GM12878 (cell line): ENCODE data around the gene ST6GALNAC3. TPM values are rescaled to one million over a fixed set of nuclear protein-coding genes. Genes with fewer than 3 reads are reported as not detected.

Experiments
- ATAC-seq: fragments of 200-7000 bp; cut with Tn5 transposase; 3 replicates; pipeline ENCODE4 v1.9.1; 2020; ENCODE audit warnings: mild to moderate bottlenecking, moderate library complexity
- BruUV-seq: library from RNA; stranded (reverse); fragments of 400-500 nt; replicated peaks from 2 replicates; lab custom pipeline; 2021; lab: Mats Ljungman, UMichigan
- CTCF ChIA-PET: fragments of 300-600 bp; sonication (Branson Sonifier 250); formaldehyde crosslinking; extraction: SDS; loops from one replicate; lab custom pipeline; 2021; ENCODE audit warnings: inconsistent platforms; lab: Yijun Ruan, JAX
- POLR2A ChIA-PET: fragments of 350-600 bp; formaldehyde crosslinking; extraction: SDS; loops from one replicate; lab custom pipeline; 2021; ENCODE audit warnings: inconsistent platforms; lab: Charles Lee
- RAD21 ChIA-PET: fragments of 300-600 bp; sonication (Branson Sonifier 250); formaldehyde crosslinking; loops from one replicate; lab custom pipeline; 2023; ENCODE audit warnings: antibody characterized with exemption; ENCODE audit not compliant: unreplicated experiment; lab: Charles Lee
- SMC1A ChIA-PET: fragments of 300-600 bp; sonication (Branson Sonifier 250); formaldehyde crosslinking; loops from one replicate; lab custom pipeline; 2023; ENCODE audit not compliant: unreplicated experiment, uncharacterized antibody; lab: Charles Lee
- DNase-seq: peaks from one replicate; pipeline ENCODE4 v3.0.0-alpha.2; 2011; ENCODE audit warnings: low read depth, low spot score
- FAIRE-seq: peaks from 3 replicates; lab custom pipeline; 2011; peaks lifted over from hg19 to GRCh38; lab: Jason Lieb, UNC
- H2AFZ ChIP-seq: 2 replicates; pipeline ENCODE4 v1.6.0; 2011; ENCODE audit warnings: low read depth, low read length, control low read depth; ENCODE audit not compliant: control insufficient read depth
- H3K27ac ChIP-seq: 2 replicates; pipeline ENCODE4 v1.5.1; 2011; ENCODE audit warnings: control low read depth; ENCODE audit not compliant: control insufficient read depth, insufficient read depth
- H3K27me3 ChIP-seq, 2 experiments: replicated peaks in 1 of 2; 2 replicates each; pipeline versions ENCODE4 v1.6.0 to v1.6.1; 2011; ENCODE audit warnings: low read length in 1 of 2; ENCODE audit not compliant: control insufficient read depth in 2 of 2, insufficient read depth in 2 of 2
- H3K36me3 ChIP-seq, 2 experiments: 2 replicates each; pipeline ENCODE4 v1.5.1; 2011; ENCODE audit warnings: low read length in 1 of 2; ENCODE audit not compliant: control insufficient read depth in 2 of 2, insufficient read depth in 2 of 2
- H3K4me1 ChIP-seq: 2 replicates; pipeline ENCODE4 v1.6.1; 2011; ENCODE audit warnings: mild to moderate bottlenecking, low read length, moderate library complexity, mixed read lengths; ENCODE audit not compliant: control insufficient read depth, insufficient read depth
- H3K4me2 ChIP-seq: 2 replicates; pipeline ENCODE4 v1.6.0; 2011; ENCODE audit warnings: control low read depth; ENCODE audit not compliant: control insufficient read depth, insufficient read depth
- H3K4me3 ChIP-seq: fragments of 200-600 bp; sonication (generic); 2 replicates; pipeline ENCODE4 v1.5.1; 2016
- H3K79me2 ChIP-seq: 2 replicates; pipeline ENCODE4 v1.6.0; 2011; ENCODE audit warnings: low read length; ENCODE audit not compliant: control insufficient read depth, insufficient read depth
- H3K9ac ChIP-seq: 2 replicates; pipeline ENCODE4 v1.8.0; 2011; ENCODE audit warnings: low read length, control low read depth, mixed read lengths; ENCODE audit not compliant: control insufficient read depth, insufficient read depth
- H3K9me3 ChIP-seq: replicated peaks from 3 replicates; pipeline ENCODE4 v1.5.1; 2011; ENCODE audit warnings: mild to moderate bottlenecking, low read length; ENCODE audit not compliant: control insufficient read depth, insufficient read depth
- H4K20me1 ChIP-seq: 2 replicates; pipeline ENCODE4 v1.6.0; 2011; ENCODE audit not compliant: control insufficient read depth, insufficient read depth
- ASH2L ChIP-seq: fragments of 300-600, 200-600 bp; sonication (generic); IDR thresholded peaks from 2 replicates; pipeline ENCODE4 v1.6.1; 2017; ENCODE audit warnings: low read depth, mild to moderate bottlenecking, borderline replicate concordance
- CHD1 ChIP-seq: IDR thresholded peaks from 2 replicates; pipeline ENCODE4 v1.6.1; 2012; ENCODE audit warnings: low read depth, low read length, improper control_type of control experiment
- CREM ChIP-seq: IDR thresholded peaks from 2 replicates; pipeline ENCODE4 v1.6.1; 2014; ENCODE audit warnings: antibody characterized with exemption, low read depth
- DPF2 ChIP-seq: fragments of 450-650 bp; IDR thresholded peaks from 2 replicates; pipeline ENCODE4 v1.6.1; 2017; ENCODE audit warnings: mild to moderate bottlenecking
- E2F8 ChIP-seq: fragments of 450-650 bp; IDR thresholded peaks from 2 replicates; pipeline ENCODE4 v1.6.1; 2018; ENCODE audit warnings: mild to moderate bottlenecking, low read depth, moderate library complexity; ENCODE audit not compliant: partially characterized antibody
- EED ChIP-seq: sonication (generic); IDR thresholded peaks from 2 replicates; pipeline ENCODE4 v1.6.1; 2016; ENCODE audit warnings: antibody characterized with exemption, low read depth
- MYC ChIP-seq: IDR thresholded peaks from 2 replicates; pipeline ENCODE4 v1.6.1; 2011; ENCODE audit warnings: mild to moderate bottlenecking, low read length, moderate library complexity, inconsistent platforms; ENCODE audit not compliant: insufficient read depth, insufficient replicate concordance, insufficient read length, severe bottlenecking
- NR2C1 ChIP-seq: fragments of 450-650 bp; IDR thresholded peaks from 2 replicates; pipeline ENCODE4 v1.6.1; 2017; ENCODE audit warnings: antibody characterized with exemption, mild to moderate bottlenecking, moderate library complexity
- PAX5 ChIP-seq: IDR thresholded peaks from 2 replicates; pipeline ENCODE4 v1.6.1; 2011; ENCODE audit warnings: low read depth, low read length, borderline replicate concordance
- POLR2AphosphoS5 ChIP-seq: IDR thresholded peaks from 2 replicates; pipeline ENCODE4 v1.6.1; 2011; ENCODE audit warnings: mild to moderate bottlenecking, low read length, inconsistent platforms
- POU2F2 ChIP-seq: IDR thresholded peaks from 3 replicates; pipeline ENCODE4 v1.6.1; 2011; ENCODE audit warnings: low read depth, mild to moderate bottlenecking, low read length, borderline replicate concordance
- RB1 ChIP-seq: fragments of 450-650 bp; formaldehyde crosslinking; IDR thresholded peaks from 2 replicates; pipeline ENCODE4 v1.6.1; 2017; ENCODE audit warnings: mild to moderate bottlenecking, borderline replicate concordance
- RFX5 ChIP-seq: IDR thresholded peaks from 2 replicates; pipeline ENCODE4 v1.6.1; 2011; ENCODE audit warnings: low read depth, low read length, improper control_type of control experiment
- SKIL ChIP-seq: fragments of 450-650 bp; IDR thresholded peaks from 2 replicates; pipeline ENCODE4 v1.6.1; 2017; ENCODE audit warnings: mild to moderate bottlenecking, low read depth, inconsistent platforms; ENCODE audit not compliant: poor library complexity, severe bottlenecking
- SRF ChIP-seq, 2 experiments: IDR thresholded peaks; 2 replicates each; pipeline ENCODE4 v1.6.1; 2011; ENCODE audit warnings: low read depth in 2 of 2, low read length in 2 of 2, mild to moderate bottlenecking in 1 of 2, moderate library complexity in 1 of 2
- TCF7 ChIP-seq: IDR thresholded peaks from 2 replicates; pipeline ENCODE4 v1.6.1; 2014; ENCODE audit warnings: antibody characterized with exemption, borderline replicate concordance
- WGBS: methylation state at CpG from one replicate; pipeline ENCODE4 v1.1.6; 2016; ENCODE audit warnings: low lambda C conversion rate; ENCODE audit not compliant: insufficient replicate concordance, insufficient coverage; ENCODE audit errors: missing lambda C conversion rate; 5-methylcytosine and 5-hydroxymethylcytosine counted together
- in situ Hi-C: fragments of 300-500 bp; cut with MboI; formaldehyde crosslinking; loops from 9 replicates; pipeline ENCODE4 v1.14.3; 2018; ENCODE audit warnings: mixed read lengths
- intact Hi-C: fragments of 100-400 bp; cut with micrococcal nuclease; formaldehyde crosslinking; loops from one replicate; pipeline ENCODE4 v1.14.2; 2022; ENCODE audit not compliant: unreplicated experiment
- polyA plus RNA-seq, 11 experiments: library from polyadenylated mRNA; depleted of rRNA in 4 of 11; unstranded in 6 of 11; stranded (reverse) in 5 of 11; fragments of >200 nt; fragmentation: Nextera tagmentation in 4 of 11; fragmentation: Illumina TruSeq in 1 of 11; extraction: Ambion mirVana in 4 of 11; extraction: Trizol in 1 of 11; gene quantifications; 1 replicate in 1 of 11; 2 replicates in 10 of 11; pipeline versions ENCODE4 v1.2.1 to v1.2.3, GENCODE V29; 2011 to 2016; ENCODE audit warnings: inconsistent platforms in 2 of 11, missing spikeins in 2 of 11, low read depth in 1 of 11
- total RNA-seq, 4 experiments: library from RNA; depleted of rRNA in 3 of 4; stranded (reverse); fragments of >200 nt in 3 of 4; fragmentation: Illumina TruSeq in 1 of 4; extraction: Trizol in 1 of 4; gene quantifications; 2 replicates each; pipeline versions ENCODE4 v1.2.1 to v1.2.3, GENCODE V29; 2013 to 2021

The ST6GALNAC3 gene
- total and polyA plus RNA-seq, 10 of the 15 experiments (the other 5 are each of a cell fraction or from before 2014, with no cell fraction given), result 0.04 to 0.68 (median 0.18) TPM; not detected in 3

GRCh38 chr1:76625886-76626678 lies 551.5 kb downstream of the ST6GALNAC3 start:
- Histone ChIP-seq H3K27me3 (no peaks in the 10 kb centered on the region), H3K4me2 (no peak overlapping the region), H3K4me1 (no peaks in the 10 kb centered on the region), H3K27ac (no peak overlapping the region), H3K36me3 (no peaks in the 10 kb centered on the region), H3K79me2 (no peaks in the 10 kb centered on the region), H3K9ac (no peak overlapping the region), H4K20me1 (no peaks in the 10 kb centered on the region), H2AFZ (no peak overlapping the region), H3K4me3 (no peak overlapping the region), H3K9me3 (no peaks in the 10 kb centered on the region)
- RAD21 ChIA-PET, result no interaction called here
- BruUV-seq, result no TSS peak
- SMC1A ChIA-PET, result interaction anchor here (1.0 kb wide), 1 partner anchor 9 kb away, joined by 3 read pairs; no protein-coding TSS in a partner anchor
- ATAC-seq (no peak), DNase-seq (no peak), FAIRE-seq (no peak)
- in situ Hi-C loops, result no loop called here
- POLR2A ChIA-PET, result no interaction called here
- CTCF ChIA-PET, result no interaction called here
- WGBS, result 7% methylated on average over 2 of the region's 2 CpGs
- TF ChIP-seq CHD1 (no peak), DPF2 (no peak), SKIL (no peak), NR2C1 (no peak), RFX5 (no peak), CREM (no peak), MYC (no peak), POU2F2 (no peak), PAX5 (no peak), RB1 (no peak), POLR2AphosphoS5 (no peak), EED (no peak), TCF7 (no peak), ASH2L (no peak), E2F8 (no peak), SRF (IDR thresholded peaks at IDR 0.05; ENCODE audit: low read depth in 2 of 2, low read length in 2 of 2) (no peak)
- intact Hi-C loops, result no loop called here
